GM19023 (cell line): Measurements from ENCODE around the gene PLXNB3.
"Not testable (repeated sequence)": the region's sequence is repeated elsewhere in the genome, so short reads cannot be mapped to it uniquely, and the experiment has no call there.

Experiments
- ATAC-seq: cut with Tn5 transposase; IDR thresholded peaks from one replicate; pipeline ENCODE4 v1.9.1; 2021; ENCODE audit warnings: mild to moderate bottlenecking, moderate library complexity; ENCODE audit not compliant: unreplicated experiment

Gene PLXNB3

GRCh38 chrX:153732401-153732800 is 31.6 kb upstream of the PLXNB3 start:
- no peak for ATAC-seq

GRCh38 chrX:153733651-153734240 is 30.3 kb upstream of the PLXNB3 start:
- ATAC-seq, result no peak

- no peak for ATAC-seq
Measured at GRCh38 chrX:153734871-153735270, 29.2 kb upstream of the PLXNB3 start.

- no peak for ATAC-seq
Measured at GRCh38 chrX:153735274-153735673, 28.8 kb upstream of the PLXNB3 start.

DNA sequence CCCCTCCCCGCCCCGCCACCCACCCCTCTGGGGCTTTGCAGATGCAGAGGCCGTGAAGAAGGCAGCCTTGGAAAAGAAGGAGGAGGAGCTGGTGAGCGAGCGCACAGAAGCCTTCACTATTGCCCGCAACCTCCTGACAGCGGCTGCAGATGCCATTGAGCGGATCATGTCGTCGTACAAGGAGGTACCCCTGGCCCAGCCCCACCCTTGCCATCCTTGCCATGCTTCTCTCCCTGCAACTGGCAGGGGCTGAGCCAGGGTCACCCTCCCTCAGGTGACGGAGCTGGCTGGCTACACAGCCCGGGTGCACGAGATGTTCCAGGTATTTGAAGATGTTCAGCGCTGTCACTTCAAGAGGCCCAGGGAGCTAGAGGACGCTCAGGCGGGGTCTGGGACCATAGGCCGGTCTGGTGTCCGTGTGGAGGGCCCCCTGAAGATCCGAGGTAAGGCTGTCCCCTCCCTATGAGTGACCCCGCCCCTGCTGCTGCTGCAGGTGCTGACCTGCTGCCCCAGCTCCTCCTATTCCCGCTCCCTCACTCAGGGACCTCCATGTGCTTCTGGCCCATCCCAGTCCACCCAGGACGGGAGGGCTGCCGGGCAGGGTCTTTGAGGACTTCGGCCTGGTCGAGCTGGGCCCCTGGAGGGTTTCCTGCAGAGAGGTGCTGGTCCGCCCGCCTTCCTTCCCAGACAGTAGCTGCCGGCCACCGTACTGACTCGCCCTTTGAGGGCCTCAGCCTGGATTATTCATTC is 27.8 kb upstream of the PLXNB3 start:
- ATAC-seq, result no peak

DNA sequence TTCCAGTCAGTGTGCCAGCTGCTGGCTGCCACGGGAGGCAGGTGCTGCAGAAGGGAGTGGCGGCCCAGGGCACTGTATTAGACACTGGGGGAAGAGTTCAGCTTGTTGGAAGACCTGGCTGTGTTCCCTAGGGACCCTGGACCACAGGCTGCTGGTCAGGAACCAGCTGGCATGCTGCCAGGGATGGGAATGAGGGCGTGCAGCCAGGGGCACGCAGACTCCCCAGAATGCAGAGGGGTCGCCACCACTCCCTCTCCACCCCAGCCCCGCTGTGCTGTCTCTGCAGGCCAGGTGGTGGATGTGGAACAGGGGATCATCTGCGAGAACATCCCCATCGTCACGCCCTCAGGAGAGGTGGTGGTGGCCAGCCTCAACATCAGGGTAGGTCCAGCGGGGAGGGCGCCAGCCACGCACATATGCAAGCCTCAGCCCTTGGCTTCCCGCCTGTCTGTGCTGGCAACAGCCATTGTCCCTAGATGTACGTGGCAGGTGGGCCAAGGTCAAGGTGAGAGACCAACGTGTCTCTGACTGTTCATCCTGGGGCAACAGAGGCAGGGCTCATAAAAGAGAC is 27.1 kb upstream of the PLXNB3 start:
- no peak for ATAC-seq

- no peak for ATAC-seq
Measured at GRCh38 chrX:153738056-153738605, 25.9 kb upstream of the PLXNB3 start.

GRCh38 chrX:153739754-153740486 is 24.1 kb upstream of the PLXNB3 start:
- ATAC-seq, result no peak

GRCh38 chrX:153740631-153741222 is 23.3 kb upstream of the PLXNB3 start:
- no peak for ATAC-seq

GRCh38 chrX:153741446-153741845 is 22.6 kb upstream of the PLXNB3 start:
- ATAC-seq, result no peak

DNA sequence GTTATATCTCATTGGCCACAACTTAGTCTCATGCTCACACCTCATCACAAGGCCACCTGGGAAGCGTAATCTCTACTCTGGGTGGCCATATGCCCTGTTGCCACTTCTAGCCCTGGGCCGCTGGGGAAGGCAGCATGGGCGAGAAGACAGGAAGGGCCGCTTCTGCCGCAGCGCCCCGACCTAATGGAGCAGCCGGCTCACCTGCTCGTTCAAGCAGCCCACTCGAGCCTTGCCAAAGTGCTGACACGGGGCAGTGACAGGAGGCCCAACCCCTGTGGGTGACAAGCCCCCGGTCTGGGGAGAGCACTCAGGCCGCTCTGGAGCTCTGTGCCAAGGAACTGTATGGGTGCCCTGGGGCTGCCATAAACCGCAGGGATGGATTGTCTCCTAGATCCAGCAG is 21.9 kb upstream of the PLXNB3 start:
- ATAC-seq, result not testable (repeated sequence)

GRCh38 chrX:153742796-153743467 is 21.1 kb upstream of the PLXNB3 start:
- ATAC-seq, result not testable (repeated sequence)

- not testable (repeated sequence) for ATAC-seq
Measured at GRCh38 chrX:153743468-153744209, 20.4 kb upstream of the PLXNB3 start.

- no peak for ATAC-seq
Measured at GRCh38 chrX:153744210-153745066, 19.6 kb upstream of the PLXNB3 start.

DNA sequence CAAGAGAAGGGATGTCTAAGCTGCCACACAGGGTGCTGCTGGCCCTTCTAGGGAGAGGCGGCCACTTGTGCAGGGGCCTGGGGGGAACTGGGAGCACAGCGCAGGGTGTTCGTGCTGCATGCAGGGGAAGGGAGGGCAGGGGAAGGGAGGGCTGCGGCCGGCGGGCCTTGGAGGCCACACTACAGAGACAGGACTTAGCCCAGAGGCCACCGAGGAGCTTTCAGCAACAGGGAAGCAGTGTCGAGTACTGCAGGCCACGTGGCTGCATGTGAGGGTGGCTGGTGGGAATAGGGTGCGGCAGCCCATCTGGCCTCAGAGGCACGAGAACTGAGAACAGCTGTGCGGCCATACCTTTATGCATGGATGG is 19.0 kb upstream of the PLXNB3 start:
- not testable (repeated sequence) for ATAC-seq

GRCh38 chrX:153746359-153746758 is 17.7 kb upstream of the PLXNB3 start:
- no peak for ATAC-seq

DNA sequence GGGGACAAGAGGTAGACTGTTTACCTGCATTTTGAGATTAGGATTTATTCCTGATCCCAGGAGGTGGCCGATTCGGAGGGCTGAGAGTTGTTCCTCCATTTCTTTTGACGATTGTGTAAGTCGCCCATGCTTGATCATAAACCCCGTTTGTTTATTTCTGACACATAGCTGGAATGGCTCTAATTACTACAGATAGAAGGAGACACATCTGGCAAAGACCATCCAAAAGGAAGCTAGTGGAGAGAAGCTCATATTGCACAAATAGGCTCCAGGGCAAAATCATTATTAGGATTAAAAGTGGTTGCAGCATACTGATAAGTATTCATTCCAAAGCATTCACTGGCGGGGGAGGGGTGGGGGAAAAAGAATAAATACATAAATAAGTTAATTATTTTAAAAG is 17.1 kb upstream of the PLXNB3 start:
- not testable (repeated sequence) for ATAC-seq

GRCh38 chrX:153749017-153749416 is 15.0 kb upstream of the PLXNB3 start:
- ATAC-seq, result not testable (repeated sequence)
